Endometrial microvascular endothelial cells (primary cell): ENCODE results near the gene ITIH4. TPM values are rescaled to one million over a fixed set of nuclear protein-coding genes. Genes with fewer than 3 reads are reported as not detected.

Source experiments
- in situ Hi-C: cut with HindIII; loops from 2 replicates; pipeline ENCODE4 v1.10.0; 2017; ENCODE audit warnings: low sequenced_read_pairs, low pct_unique_long_range_greater_than_20kb; ENCODE audit errors: inconsistent ontology term
- total RNA-seq: library from RNA; depleted of rRNA; stranded (reverse); fragments of >200 nt; gene quantifications from one replicate; pipeline ENCODE4 v1.2.3, GENCODE V29; 2015; ENCODE audit errors: inconsistent ontology term

ITIH4 gene
- total RNA-seq, 1 donor from 2014 or later = not detected

DNA sequence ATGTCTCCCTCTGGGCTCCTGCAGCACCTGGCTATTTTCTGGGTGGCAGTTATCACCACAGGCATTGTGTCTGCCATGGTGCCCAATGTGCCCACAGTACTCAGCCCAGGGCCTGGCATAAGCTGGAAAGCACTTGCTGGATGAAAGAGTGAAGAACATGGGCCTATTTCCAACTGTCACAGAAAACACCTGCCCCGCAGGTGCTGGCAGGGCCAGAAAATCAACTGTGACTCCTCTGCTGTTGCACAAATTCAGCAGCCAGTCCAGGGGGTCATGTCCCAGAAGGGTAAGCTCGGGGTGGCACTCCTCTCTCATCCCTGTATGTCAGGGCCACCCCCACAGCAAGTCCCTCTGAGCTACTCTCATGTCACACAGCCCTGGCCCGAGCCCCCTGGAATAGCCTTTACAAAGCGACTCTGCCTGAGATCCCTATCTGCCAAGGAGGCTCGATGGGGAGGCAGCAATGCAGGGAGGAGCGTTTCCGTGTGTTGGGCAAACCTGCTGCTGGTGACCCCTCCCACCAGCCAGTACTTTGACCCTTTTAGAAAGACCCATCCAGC, 18.9 kb downstream of the ITIH4 start:
- in situ Hi-C loops = no loop called here

DNA sequence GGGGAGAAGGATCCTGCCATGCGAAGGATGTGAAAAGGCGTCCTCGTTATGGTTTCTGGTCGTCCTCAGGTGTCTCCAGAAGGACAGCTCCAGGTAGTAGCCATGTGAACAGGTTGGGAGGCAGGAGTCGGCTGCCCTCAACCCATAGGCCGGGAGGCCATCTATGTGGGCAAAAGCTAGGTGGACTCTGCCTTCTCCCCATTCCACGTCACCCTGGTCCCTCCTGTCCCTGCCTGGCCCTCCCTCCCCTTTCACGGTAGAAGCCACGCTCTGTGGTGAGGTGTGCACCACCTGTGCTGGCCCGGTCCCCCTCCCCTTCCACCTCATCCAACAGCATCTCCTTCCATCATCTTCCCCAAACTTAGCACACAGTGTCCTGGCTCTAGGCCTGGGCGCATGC, 19.5 kb downstream of the ITIH4 start:
- in situ Hi-C loops = no loop called here

DNA sequence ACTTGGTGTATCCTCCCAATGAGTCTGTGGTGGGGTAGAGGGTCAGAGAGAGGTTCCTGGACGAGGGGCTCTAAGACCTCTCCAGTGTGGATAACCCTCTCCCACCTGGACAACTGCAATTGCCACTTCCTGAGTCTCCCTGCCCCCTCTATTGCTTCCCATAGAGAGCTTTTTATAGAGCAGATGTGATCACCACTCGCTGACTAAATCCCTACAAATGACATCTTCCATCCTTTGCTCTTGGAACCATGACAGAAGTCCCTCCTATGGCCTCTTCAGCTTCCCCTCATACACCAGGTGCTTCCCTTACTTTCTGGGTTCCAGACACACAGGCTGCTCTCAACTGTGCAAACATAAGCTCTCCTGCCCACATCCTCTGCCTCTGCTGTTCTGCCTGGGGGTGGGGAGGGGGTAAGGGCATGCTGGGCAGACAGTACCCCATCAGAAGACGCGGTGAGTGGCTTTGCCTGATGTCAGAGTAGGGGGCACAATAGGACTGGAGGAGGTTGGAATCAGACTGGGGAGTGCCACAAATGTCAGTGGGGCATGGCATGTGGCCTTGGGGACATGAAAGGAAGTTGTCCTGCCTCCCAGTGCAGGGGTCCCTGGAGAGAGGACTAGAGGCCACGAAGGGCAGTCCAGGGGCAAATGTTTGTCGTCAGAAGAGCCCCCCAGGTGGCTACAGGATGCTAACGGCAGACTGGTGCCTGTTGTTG, 20.7 kb downstream of the ITIH4 start:
- in situ Hi-C loops = no loop called here

DNA sequence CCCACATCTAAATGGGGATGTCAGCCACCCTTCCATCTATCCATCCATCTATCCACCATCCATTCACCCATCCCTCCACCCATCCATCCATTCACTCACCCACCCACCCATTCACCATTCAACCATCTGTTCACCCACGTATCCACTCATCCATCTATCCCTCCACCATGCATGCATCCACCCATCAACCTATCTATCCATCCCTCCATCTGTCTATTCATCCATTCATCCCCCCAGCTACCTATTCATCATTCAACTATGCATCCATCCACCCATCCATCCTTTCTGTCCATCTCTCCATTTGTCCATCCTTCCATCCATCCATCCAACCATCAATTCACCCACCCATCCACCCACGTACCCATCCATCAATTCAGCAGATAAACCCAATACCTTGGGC, 21.3 kb downstream of the ITIH4 start:
- in situ Hi-C loops = no loop called here

DNA sequence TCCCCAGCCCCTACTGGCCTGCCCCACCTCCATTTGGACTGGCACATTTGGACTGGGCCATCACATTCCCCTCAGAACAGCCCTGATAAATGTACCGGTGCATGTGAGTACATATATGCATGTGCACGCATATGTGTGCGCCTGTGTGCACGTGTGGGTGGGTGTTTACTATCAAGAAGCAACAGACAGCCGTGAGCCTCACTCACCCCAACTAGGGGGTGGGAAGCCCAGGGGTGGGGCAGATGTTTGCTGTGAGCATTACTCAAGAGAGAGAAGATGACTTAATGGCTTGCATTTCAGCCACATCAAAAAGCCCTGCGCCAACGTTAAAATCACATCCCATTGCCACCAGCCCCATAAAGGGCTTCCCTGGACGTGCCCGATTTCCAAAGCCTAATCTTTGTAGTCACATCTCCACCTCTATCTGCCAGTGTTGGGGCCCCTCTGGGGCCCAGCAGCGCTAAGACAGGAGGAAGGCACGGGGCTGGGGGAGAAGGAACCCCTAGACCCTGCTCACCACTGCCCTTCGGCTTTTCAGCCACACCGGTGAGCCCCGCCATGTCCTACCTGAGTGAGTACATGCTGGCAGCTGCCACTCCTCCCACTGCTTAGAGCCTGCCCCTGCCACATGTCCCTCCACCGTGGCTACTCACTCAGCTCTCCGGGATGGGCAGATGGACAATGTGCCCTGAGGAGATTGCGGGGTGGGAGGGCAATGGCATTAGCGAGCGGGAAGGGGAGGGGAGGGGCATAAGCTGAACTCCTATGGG, 25.0 kb downstream of the ITIH4 start:
- in situ Hi-C loops = no loop called here

DNA sequence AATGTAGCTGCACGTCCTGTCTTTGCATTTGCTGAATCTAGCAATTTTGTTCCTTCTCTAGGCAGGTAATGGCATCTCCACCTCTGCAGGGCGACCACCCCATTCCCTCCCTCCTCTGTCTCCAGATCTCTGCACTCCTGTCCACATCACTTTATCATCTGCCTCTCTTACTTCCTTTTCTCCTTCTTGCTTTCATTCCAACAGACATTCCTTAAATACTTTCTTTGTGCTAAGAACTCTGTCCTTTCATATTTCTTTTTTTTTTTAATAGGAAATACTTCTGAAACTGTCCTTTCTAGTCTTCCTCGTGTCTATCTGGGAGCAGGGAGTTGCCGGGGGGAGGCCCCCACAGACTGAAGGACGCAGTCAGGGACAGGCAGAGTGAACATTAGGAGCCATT, 28.6 kb downstream of the ITIH4 start:
- in situ Hi-C loops = no loop called here

DNA sequence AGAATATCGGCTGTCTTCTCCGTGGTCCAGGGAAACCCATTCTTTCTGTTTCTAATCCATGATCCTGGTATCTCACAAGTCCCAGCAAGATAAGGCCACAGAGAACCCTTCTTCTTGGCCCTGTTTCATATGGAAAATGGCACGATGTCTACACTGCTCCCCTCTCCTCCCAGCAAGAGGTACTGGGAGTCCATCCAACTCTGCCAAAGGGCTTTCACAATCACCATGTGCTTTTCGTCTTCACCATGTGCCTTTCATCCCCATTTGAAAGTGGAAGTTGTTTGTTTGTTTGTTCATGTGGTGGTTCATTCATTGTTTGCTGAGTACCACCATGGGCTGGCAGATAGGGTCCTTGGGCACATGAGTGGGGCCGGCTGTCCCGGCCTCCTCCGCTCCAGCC, 30.4 kb downstream of the ITIH4 start:
- in situ Hi-C loops = no loop called here

DNA sequence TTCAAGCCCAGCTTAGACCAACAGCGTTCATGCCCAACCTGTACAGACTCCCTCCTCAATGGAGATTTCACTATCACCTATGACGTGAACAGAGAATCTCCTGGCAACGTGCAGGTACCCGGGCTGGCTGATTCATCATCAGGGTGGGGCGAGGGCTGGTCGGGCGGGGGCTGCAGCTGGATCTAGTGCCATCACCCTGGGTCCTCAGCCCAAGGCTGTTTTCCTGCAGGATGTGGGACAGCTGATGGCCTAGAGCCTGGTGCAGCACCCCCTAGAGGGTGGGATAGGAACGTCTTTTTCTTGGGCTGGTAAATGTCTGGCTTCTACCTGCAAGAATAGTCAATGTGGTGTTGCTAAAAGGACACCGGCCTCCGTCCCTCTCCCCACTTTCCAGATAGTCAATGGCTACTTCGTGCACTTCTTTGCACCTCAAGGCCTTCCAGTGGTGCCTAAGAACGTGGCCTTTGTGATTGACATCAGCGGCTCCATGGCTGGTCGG, 31.4 kb downstream of the ITIH4 start:
- in situ Hi-C loops = no loop called here

DNA sequence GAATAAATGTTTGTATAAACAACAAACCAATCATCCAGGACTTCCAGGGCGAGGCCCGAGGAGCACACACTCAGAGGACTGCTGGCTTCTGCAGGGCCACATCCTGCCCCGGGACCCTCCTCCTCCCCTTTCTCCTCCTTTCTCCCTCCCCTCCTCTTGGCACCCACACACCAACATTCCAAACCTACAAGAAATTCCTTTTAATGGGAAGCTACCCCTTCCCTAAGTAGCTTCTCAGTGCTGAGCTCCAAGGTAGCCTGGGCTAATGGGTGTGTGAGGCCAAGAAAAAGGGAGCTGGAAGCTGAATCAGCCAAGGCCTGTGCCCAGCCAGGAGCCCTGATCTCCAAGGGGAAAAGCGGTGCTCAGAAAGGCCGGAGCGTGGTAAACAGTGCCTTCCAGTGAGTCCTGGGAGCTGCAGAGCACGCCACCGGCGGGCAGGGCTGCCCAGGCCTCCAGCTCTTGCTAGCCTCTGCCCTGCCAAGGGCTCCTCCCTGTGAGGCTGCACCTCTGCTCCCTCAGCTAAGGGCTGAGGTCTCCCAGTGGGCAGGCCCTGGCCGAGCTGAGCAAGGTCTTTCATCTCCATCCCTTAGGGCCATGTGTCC, 32.0 kb downstream of the ITIH4 start:
- in situ Hi-C loops = no loop called here

DNA sequence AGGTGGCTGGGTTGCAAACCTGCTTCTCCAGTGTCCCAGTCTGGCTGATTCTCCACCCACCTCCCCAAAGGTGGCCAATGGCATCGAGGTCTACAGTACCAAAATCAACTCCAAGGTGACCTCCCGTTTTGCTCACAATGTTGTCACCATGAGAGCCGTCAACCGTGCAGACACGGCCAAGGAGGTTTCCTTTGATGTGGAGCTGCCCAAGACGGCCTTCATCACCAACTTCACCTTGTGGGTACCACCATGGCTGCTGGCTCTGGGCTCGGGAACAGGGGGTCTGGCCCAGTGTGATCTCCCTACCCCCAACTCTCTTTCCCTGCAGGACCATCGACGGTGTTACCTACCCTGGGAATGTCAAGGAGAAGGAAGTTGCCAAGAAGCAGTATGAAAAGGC, 34.1 kb downstream of the ITIH4 start:
- in situ Hi-C loops = no loop called here

DNA sequence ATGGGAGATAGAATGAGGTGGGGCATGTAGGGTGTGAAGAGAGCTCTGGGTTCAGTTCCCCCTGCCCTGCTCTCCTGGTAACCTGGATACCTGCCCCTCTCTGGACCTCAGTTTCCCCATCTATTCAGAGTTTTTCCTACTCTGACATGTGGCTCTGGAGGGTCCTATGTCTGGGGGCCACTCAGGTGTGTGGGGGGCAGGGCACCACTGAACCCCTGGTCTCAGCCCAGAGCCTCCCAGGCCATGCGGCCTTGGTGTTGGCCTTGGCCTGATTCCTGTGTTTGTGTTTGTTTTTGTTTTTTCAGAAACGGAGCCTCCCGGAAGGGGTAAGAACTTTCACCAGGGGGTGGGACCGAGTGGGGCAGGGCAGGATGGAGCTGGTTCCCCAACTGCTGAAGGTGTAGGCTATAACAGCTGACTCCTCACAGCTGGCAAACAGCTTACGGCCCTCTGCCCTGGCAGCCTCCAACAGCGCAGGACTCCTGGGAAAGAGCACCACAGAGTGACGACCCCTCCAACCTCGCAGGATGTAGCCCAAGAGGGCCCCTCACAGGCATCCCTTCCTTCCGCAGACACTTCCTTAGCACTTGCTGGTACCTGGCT, 35.1 kb downstream of the ITIH4 start:
- in situ Hi-C loops = no loop called here

DNA sequence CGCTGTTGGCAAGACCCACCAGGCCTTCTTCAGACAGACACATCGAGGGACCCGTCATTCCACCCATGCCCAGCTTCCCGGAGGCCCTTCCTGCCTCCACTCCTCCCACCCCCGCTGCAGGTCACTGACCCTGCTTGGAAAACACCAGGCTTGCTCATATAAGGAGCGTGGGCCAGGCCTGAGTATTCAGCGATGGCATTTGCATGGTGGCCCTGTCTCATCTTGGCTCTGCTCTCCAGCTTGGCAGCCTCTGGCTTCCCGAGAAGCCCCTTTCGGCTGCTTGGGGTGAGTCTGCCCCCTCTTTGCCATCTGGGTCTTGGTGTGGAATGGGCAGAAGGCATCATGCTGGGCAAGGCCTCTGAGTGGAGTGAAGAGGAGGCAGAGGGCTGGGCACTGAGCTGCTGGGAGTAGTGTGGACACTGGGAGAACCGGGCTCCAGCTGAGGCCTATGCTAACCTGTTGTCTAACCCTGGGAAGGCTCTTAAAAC, 35.8 kb downstream of the ITIH4 start, which contains the start of gene ITIH3:
ITIH3 (plus strand) TSS at position 185 of the 488 bp plus-strand sequence; CDS start at position 193, 8 bp downstream.
- in situ Hi-C loops = no loop called here

DNA sequence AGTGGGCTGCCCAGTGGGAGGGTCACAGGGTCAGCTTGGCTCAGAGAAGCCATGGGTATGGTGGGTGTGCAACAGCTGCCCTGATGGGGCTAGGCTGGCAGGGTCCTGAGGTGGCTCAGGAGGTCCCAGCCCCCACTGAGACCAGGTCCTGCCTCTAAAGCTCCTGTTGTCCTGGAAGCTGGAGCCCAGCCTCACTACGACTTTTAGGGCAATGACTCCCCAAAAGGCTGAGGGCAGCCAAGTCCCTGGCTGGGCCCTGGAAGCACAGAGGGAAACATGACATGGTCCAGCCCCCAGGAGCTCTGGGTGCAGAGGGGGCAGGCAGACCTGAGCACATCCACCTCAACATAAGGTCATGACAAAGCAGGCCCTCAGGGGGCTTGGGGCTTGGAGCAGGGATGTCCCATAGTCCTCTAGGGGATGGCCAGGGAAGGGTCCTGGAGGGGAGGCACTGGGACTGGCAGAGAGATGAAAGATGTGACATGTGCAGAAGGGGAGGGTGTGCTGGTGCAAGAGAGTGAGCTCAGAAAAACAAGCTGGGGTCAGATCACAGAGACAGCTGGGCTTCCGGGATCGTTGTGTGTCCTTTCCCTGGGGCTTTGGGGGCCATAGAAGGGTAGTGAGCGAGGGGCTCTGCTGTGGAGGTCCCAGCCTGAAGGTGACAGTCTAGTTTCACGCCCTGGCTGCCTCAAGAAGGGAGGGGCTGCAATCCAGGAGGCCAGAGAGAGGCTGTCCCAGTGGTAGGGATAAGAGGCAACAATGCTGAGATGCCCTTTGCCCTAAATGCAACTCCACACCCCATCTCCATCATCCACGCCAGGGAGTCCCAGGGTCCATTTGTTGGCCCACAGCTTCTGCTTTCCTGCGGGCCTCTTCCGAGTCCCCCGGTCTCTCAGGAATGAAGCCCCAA, 36.5 kb downstream of the ITIH4 start:
- in situ Hi-C loops = no loop called here

DNA sequence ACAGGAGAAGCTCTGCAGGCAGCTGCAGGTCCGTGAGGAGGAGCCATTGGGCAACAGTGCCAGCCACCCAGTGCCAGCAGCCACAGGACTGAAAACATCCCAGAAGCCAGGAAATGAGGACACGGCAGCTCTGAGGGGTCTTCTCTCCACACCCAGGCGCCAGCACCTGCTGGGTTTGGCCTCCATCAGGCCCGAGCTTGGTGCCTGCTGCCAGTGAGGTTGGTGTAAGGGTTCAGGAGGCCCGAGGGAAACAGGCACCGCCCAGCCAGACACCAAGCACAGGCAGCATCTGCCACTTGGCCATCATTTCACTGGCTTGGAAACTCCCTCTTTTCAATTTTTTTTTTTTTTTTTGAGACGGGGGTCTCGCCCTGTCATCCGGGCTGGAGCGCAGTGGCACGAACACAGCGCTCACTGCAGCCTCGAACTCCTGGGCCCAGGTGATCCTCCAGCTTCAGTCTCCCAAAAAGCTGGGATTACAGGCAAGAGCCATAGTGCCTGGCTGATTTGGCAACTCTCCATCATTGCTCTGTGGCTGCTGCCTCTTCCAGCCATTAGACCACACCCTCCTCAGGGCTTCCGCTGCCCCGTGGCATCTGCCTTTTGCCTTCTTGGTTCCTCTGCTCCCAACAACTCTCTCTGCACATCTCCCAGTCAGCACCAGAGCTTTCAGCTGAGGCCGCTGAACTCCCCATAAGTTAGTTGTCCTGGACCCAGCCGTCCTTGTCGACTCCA, 37.3 kb downstream of the ITIH4 start:
- in situ Hi-C loops = no loop called here

DNA sequence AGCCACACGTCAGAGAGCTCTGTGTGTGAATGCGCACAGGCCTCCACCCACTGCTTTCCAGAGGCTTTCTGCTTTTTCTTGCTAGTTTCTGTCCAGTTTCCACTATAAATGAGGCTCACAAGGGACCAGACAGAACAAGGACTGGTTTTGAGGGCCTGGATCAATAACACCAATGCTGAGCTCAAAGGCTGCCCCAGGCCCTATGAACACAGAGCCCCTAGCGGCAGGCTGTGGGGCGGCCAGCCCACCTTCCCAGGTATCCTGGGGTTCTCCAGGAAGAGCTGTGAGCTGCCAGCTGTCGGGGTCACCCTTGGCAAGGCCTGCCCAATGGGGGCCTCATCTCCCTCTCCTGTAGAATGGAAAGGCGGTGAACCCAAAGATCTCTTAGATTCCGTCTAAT, 38.1 kb downstream of the ITIH4 start:
- in situ Hi-C loops = no loop called here

DNA sequence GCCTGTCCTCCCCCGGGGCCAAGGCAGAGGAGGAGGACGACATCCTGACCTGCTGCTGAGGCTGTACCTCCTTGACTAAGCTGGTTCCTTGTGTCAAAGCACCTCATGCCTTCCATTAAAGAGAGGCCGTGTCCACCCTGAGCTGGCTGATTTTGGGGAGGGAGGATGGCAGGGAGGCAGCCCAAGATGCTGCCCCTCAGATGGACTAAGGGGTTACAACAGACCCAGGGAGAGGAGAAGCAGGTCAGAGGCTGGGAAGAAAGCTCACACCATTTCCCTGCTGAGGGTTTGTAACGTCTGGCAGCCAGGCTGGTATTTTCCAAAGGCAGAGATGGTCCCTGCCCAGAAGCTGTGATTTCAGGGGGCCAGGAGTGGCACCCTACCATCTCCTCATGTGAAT, 38.5 kb downstream of the ITIH4 start:
- in situ Hi-C loops = no loop called here

DNA sequence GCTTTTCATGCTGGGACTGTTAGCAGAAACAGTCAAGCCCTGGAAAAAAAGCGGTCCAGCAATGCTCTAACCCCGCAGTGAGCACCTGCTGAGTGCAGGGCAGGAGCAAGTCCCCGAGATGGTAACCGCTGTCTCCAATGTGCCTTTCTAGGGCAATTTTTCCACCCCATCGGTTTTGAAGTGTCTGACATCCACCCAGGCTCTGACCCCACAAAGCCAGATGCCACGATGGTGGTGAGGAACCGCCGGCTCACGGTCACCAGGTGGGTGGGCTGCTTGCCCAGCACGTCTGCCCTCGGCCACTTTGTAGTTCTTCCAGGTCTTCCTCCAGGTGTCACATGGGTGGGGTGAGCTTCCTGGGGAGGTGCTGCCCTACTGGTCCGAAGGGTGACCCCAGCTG, 39.1 kb downstream of the ITIH4 start:
- in situ Hi-C loops = no loop called here
